K562 (cell line): ENCODE data around the gene ABCA7. TPM values are rescaled to one million over a fixed set of nuclear protein-coding genes. Genes with fewer than 3 reads are reported as not detected.

Source experiments
- ARID1B ChIP-seq: fragments of 450-650 bp; IDR thresholded peaks from 2 replicates; pipeline ENCODE4 v1.6.1; 2016; ENCODE audit warnings: antibody characterized with exemption, mild to moderate bottlenecking, inconsistent platforms
- BHLHE40 ChIP-seq: IDR thresholded peaks from 2 replicates; pipeline ENCODE4 v1.6.1; 2011; ENCODE audit warnings: low read length, improper control_type of control experiment
- CBFA2T3 ChIP-seq: fragments of 450-650 bp; IDR thresholded peaks from 2 replicates; pipeline ENCODE4 v1.6.1; 2017
- EP300 ChIP-seq: IDR thresholded peaks from 2 replicates; pipeline ENCODE4 v1.6.1; 2012; ENCODE audit warnings: low read length, improper control_type of control experiment
- HDAC1 ChIP-seq, 2 experiments: fragments of 450-650 bp; IDR thresholded peaks; 2 replicates each; pipeline ENCODE4 v1.6.1; 2016 to 2017; ENCODE audit warnings: inconsistent platforms in 1 of 2, mild to moderate bottlenecking in 1 of 2, moderate library complexity in 1 of 2
- HDAC2 ChIP-seq: fragments of 450-650 bp; IDR thresholded peaks from 2 replicates; pipeline ENCODE4 v1.6.1; 2016; ENCODE audit warnings: mild to moderate bottlenecking
- HMBOX1 ChIP-seq: sonication (generic); IDR thresholded peaks from 2 replicates; pipeline ENCODE4 v1.6.1; 2016
- JUND ChIP-seq, 2 experiments: IDR thresholded peaks; 2 replicates in 1 of 2; 3 replicates in 1 of 2; pipeline ENCODE4 v1.6.1; 2011; ENCODE audit warnings: borderline replicate concordance in 2 of 2, low read depth in 2 of 2, low read length in 2 of 2, improper control_type of control experiment in 1 of 2, missing biosample characterization in 1 of 2, missing genetic modification characterization in 1 of 2, missing genetic modification reagents in 1 of 2
- L3MBTL2 ChIP-seq: fragments of 450-650 bp; IDR thresholded peaks from 2 replicates; pipeline ENCODE4 v1.6.1; 2016; ENCODE audit warnings: mild to moderate bottlenecking, moderate library complexity
- MCM7 ChIP-seq, 2 experiments: fragments of 450-650 bp; IDR thresholded peaks; 2 replicates each; pipeline ENCODE4 v1.6.1; 2016 to 2018
- MTA2 ChIP-seq: fragments of 450-650 bp; IDR thresholded peaks from 2 replicates; pipeline ENCODE4 v1.6.1; 2016; ENCODE audit warnings: low read depth
- NR2C1 ChIP-seq, 2 experiments: fragments of 450-650 bp; IDR thresholded peaks; 2 replicates each; pipeline ENCODE4 v1.6.1; 2017; ENCODE audit warnings: mild to moderate bottlenecking in 2 of 2, antibody characterized with exemption in 1 of 2, inconsistent platforms in 1 of 2, missing compliant biosample characterization in 1 of 2, missing genetic modification characterization in 1 of 2
- NR2C2 ChIP-seq, 2 experiments: fragments of 200-800 bp in 1 of 2; sonication (Bioruptor generic) in 1 of 2; sonication (generic) in 1 of 2; formaldehyde crosslinking in 1 of 2; IDR thresholded peaks; 2 replicates each; pipeline versions ENCODE4 v1.6.1 to v1.8.0; 2016 to 2022; ENCODE audit warnings: mild to moderate bottlenecking in 1 of 2, missing compliant biosample characterization in 1 of 2, missing genetic modification characterization in 1 of 2, missing genetic modification reagents in 1 of 2
- NR4A1 ChIP-seq, 2 experiments: fragments of 250-450 bp in 1 of 2; fragments of 450-650 bp in 1 of 2; sonication (Bioruptor Pico) in 1 of 2; IDR thresholded peaks; 2 replicates each; pipeline versions ENCODE4 v1.4.0 to v1.6.1; 2016 to 2020; ENCODE audit warnings: mild to moderate bottlenecking in 2 of 2, missing compliant biosample characterization in 1 of 2, missing genetic modification characterization in 1 of 2, moderate library complexity in 1 of 2
- RBBP5 ChIP-seq: fragments of 200-600 bp; sonication (generic); IDR thresholded peaks from 2 replicates; pipeline ENCODE4 v1.6.1; 2012; ENCODE audit warnings: borderline replicate concordance, mild to moderate bottlenecking, low read length, control low read depth, inconsistent platforms; ENCODE audit not compliant: insufficient read depth, poor library complexity, severe bottlenecking
- RNF2 ChIP-seq: sonication (generic); IDR thresholded peaks from 2 replicates; pipeline ENCODE4 v1.6.1; 2016
- SAP30 ChIP-seq: fragments of 200-600 bp; sonication (generic); IDR thresholded peaks from 2 replicates; pipeline ENCODE4 v1.6.1; 2012; ENCODE audit warnings: borderline replicate concordance, low read depth, mild to moderate bottlenecking, moderate library complexity, low read length, control low read depth, inconsistent platforms; ENCODE audit not compliant: insufficient read depth, poor library complexity, severe bottlenecking
- TEAD4 ChIP-seq, 2 experiments: sonication (generic) in 1 of 2; formaldehyde crosslinking in 1 of 2; IDR thresholded peaks; 2 replicates each; pipeline versions ENCODE4 v1.6.1 to v1.8.0; 2012 to 2022; ENCODE audit warnings: borderline replicate concordance in 1 of 2, inconsistent platforms in 1 of 2, low read length in 1 of 2, mild to moderate bottlenecking in 1 of 2, missing genetic modification reagents in 1 of 2
- ZEB2 ChIP-seq: fragments of 450-650 bp; IDR thresholded peaks from 2 replicates; pipeline ENCODE4 v1.6.1; 2016
- ZFX ChIP-seq: sonication (generic); formaldehyde crosslinking; IDR thresholded peaks from 2 replicates; pipeline ENCODE4 v1.8.0; 2022; ENCODE audit warnings: mild to moderate bottlenecking, missing genetic modification reagents, moderate library complexity
- ZNF316 ChIP-seq: fragments of 450-650 bp; IDR thresholded peaks from 2 replicates; pipeline ENCODE4 v1.6.1; 2016
- ZNF551 ChIP-seq: fragments of 250-450 bp; sonication (Bioruptor Pico); IDR thresholded peaks from 2 replicates; pipeline ENCODE4 v1.5.0; 2021; ENCODE audit warnings: mild to moderate bottlenecking, moderate library complexity
- ZNF740 ChIP-seq, 3 experiments: fragments of 200-800 bp in 1 of 3; sonication (Bioruptor generic) in 1 of 3; sonication (generic) in 1 of 3; formaldehyde crosslinking in 1 of 3; IDR thresholded peaks; 2 replicates each; pipeline versions ENCODE4 v1.6.1 to v1.8.0; 2016 to 2022; ENCODE audit warnings: mild to moderate bottlenecking in 2 of 3, missing compliant biosample characterization in 2 of 3, missing genetic modification characterization in 2 of 3, missing genetic modification reagents in 1 of 3
- polyA plus RNA-seq, 8 experiments: library from polyadenylated mRNA; depleted of rRNA in 4 of 8; stranded (reverse) in 5 of 8; unstranded in 3 of 8; fragments of >200 nt; fragmentation: Nextera tagmentation in 2 of 8; fragmentation: Illumina TruSeq in 1 of 8; extraction: Ambion mirVana in 2 of 8; extraction: Trizol in 1 of 8; gene quantifications; 2 replicates each; pipeline versions ENCODE4 v1.2.1 to v1.2.3, GENCODE V29; 2011 to 2014; ENCODE audit warnings: inconsistent platforms in 1 of 8, missing spikeins in 1 of 8
- total RNA-seq, 7 experiments: library from RNA; depleted of rRNA in 6 of 7; stranded (reverse); fragments of >200 nt in 6 of 7; fragmentation: Illumina TruSeq in 2 of 7; extraction: Trizol in 2 of 7; gene quantifications; 2 replicates each; pipeline versions ENCODE4 v1.2.1 to v1.2.3, GENCODE V29; 2011 to 2021; ENCODE audit warnings: low replicate concordance in 1 of 7

ABCA7 gene
- total and polyA plus RNA-seq, 9 of the 15 experiments (the other 6 are each of a cell fraction or from before 2014, with no cell fraction given): 2.3 to 96.1 (median 31.2) TPM

GRCh38 chr19:1073063-1073955 lies 33.4 kb downstream of the ABCA7 start (continued):
- TF ChIP-seq ZNF740 (CRISPR knock-in tag; IDR thresholded peaks at IDR 0.05): peak; percentile 20; the same call in 1 of the 2 replicates
- no peak for TF ChIP-seq ZNF740 (tag; IDR thresholded peaks at IDR 0.05)
- no peak for TF ChIP-seq HMBOX1
- peak; percentile 23 for TF ChIP-seq RBBP5
- TF ChIP-seq NR2C1 (IDR thresholded peaks at IDR 0.05): peak; percentile 91
- peak; percentile 93 for TF ChIP-seq NR2C1 (tag; IDR thresholded peaks at IDR 0.05)
- 0 out of 2 replicates have a peak, but pooled peaks have one; percentile 26 for TF ChIP-seq HDAC2
- peak; percentile 22 for TF ChIP-seq SAP30
- no peak for TF ChIP-seq MCM7 (IDR thresholded peaks at IDR 0.05)
- TF ChIP-seq NR2C2 (CRISPR knock-in tag; IDR thresholded peaks at IDR 0.05): peak; percentile 87
- peak; percentile 86 for TF ChIP-seq NR2C2 (tag; IDR thresholded peaks at IDR 0.05)
- TF ChIP-seq ARID1B: peak; percentile 89
- no peak for TF ChIP-seq ZNF316
- TF ChIP-seq TEAD4 (IDR thresholded peaks at IDR 0.05; ENCODE audit: low read length): peak; percentile 61
- TF ChIP-seq TEAD4 (CRISPR knock-in tag; IDR thresholded peaks at IDR 0.05; ENCODE audit: borderline replicate concordance): no peak
- TF ChIP-seq EP300: peak; percentile 59
- 0 out of 4 replicates have a peak, but pooled peaks of 1 of the 2 experiments have one; percentile 70 for TF ChIP-seq HDAC1 (IDR thresholded peaks at IDR 0.05)
- peak; percentile 85 for TF ChIP-seq ZFX (CRISPR knock-in tag)
- TF ChIP-seq RNF2: no peak
- peak; percentile 98 for TF ChIP-seq BHLHE40
- peak; percentile 83 for TF ChIP-seq CBFA2T3
- no peak for TF ChIP-seq ZNF551
- no peak for TF ChIP-seq JUND (IDR thresholded peaks at IDR 0.05; ENCODE audit: borderline replicate concordance, low read depth, low read length)
- peak; percentile 34; the same call in 1 of the 3 replicates for TF ChIP-seq JUND (tag; IDR thresholded peaks at IDR 0.05; ENCODE audit: borderline replicate concordance, low read depth, low read length)
- 0 out of 2 replicates have a peak, but pooled peaks have one; percentile 8 for TF ChIP-seq NR4A1 (CRISPR knock-in tag; IDR thresholded peaks at IDR 0.05)
- no peak for TF ChIP-seq NR4A1 (tag; IDR thresholded peaks at IDR 0.05)
- peak; percentile 67 for TF ChIP-seq MTA2
- TF ChIP-seq L3MBTL2: peak; percentile 75
- no peak; the same call in 1 of the 2 replicates for TF ChIP-seq ZEB2
